Measurements from ENCODE around the gene MAL. TPM values are rescaled to one million over a fixed set of nuclear protein-coding genes. Genes with fewer than 3 reads are reported as not detected.
A peak's percentile ranks its signal among the peaks of the same experiment; 100 is the strongest.

The MAL gene
- total and polyA plus RNA-seq, 2 experiments from 2014 or later: 0.24 to 0.31 TPM

DNA sequence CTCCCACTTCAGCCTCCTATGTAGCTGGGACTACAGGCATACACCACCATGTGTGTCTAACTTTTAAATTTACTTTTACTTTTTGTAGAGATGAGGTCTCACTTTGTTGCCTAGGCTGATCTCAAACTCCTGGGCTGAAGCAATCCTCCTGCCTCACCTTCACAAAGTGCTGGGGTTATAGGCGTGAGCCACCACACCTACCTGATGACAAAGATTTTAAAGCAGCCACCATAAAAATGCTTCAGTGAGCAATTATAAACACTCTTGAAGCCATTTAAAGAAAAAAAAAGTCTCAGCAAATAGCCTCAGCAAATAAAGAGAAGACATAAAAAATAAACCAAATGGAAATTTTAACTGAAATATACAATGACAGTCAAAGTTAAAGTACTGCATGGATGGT lies 60.5 kb downstream of the MAL start (continued):
- TF ChIP-seq ZNF462 (CRISPR knock-in tag; IDR thresholded peaks at IDR 0.05): no peak

GRCh38 chr2:95087379-95087778 lies 61.9 kb downstream of the MAL start:
- H3K27ac ChIP-seq (ENCODE audit: low read depth): peak overlapping the region; percentile 35; the same call in 1 of the 2 replicates
- H3K36me3 ChIP-seq (ENCODE audit: insufficient read depth): peaks cover 5% of the 10 kb centered on the region; the same call in 1 of the 2 replicates
- H3K4me1 ChIP-seq (ENCODE audit: insufficient read depth): peaks cover 10% of the 10 kb centered on the region; the same call in 1 of the 2 replicates
- peaks cover 12% of the 10 kb centered on the region for H3K4me1 Mint-ChIP-seq
- no peak overlapping the region for H3K4me3 Mint-ChIP-seq
- DNase-seq (ENCODE audit: low spot score) (peak; percentile 16), ATAC-seq (peak; percentile 45; the same call in 1 of the 3 replicates)
- peaks cover 5% of the 10 kb centered on the region; the same call in 1 of the 2 replicates for H4K20me1 ChIP-seq (replicated peaks; ENCODE audit: insufficient read depth)
- peak overlapping the region; percentile 46; the same call in 1 of the 2 replicates for H3K4me2 ChIP-seq
- peaks cover under 1% of the 10 kb centered on the region; the same call in 1 of the 3 replicates for H3K9me3 Mint-ChIP-seq
- no peaks in the 10 kb centered on the region for H3F3A ChIP-seq (replicated peaks; ENCODE audit: low read depth)
- H3K27ac Mint-ChIP-seq: peak overlapping the region; percentile 61
- no peaks in the 10 kb centered on the region for H3K27me3 Mint-ChIP-seq (ENCODE audit: insufficient read depth, low read depth, poor library complexity)
- no peaks in the 10 kb centered on the region for H3K27me3 ChIP-seq (ENCODE audit: insufficient read depth)
- no peaks in the 10 kb centered on the region for H3K79me2 ChIP-seq (replicated peaks; ENCODE audit: insufficient read depth)
- H3K36me3 Mint-ChIP-seq (ENCODE audit: low read depth): peaks cover 65% of the 10 kb centered on the region
- no peak overlapping the region for H3K4me3 ChIP-seq
- H2AFZ ChIP-seq: no peak overlapping the region
- H3K9me2 ChIP-seq (ENCODE audit: insufficient read depth): no peaks in the 10 kb centered on the region
- TF ChIP-seq STAT1 (IDR thresholded peaks at IDR 0.05; ENCODE audit: unreplicated experiment): no peak
- TF ChIP-seq JUNB (IDR thresholded peaks at IDR 0.05; ENCODE audit: unreplicated experiment): no peak
- no peak for TF ChIP-seq ETS1 (IDR thresholded peaks at IDR 0.05)
- TF ChIP-seq CTCF (conservative IDR thresholded peaks at IDR 0.05; ENCODE audit: low read depth in 2 of 2): no peak
- no peak for TF ChIP-seq ZNF331 (CRISPR knock-in tag; IDR thresholded peaks at IDR 0.05; ENCODE audit: low read depth)
- TF ChIP-seq, protein P1, sequence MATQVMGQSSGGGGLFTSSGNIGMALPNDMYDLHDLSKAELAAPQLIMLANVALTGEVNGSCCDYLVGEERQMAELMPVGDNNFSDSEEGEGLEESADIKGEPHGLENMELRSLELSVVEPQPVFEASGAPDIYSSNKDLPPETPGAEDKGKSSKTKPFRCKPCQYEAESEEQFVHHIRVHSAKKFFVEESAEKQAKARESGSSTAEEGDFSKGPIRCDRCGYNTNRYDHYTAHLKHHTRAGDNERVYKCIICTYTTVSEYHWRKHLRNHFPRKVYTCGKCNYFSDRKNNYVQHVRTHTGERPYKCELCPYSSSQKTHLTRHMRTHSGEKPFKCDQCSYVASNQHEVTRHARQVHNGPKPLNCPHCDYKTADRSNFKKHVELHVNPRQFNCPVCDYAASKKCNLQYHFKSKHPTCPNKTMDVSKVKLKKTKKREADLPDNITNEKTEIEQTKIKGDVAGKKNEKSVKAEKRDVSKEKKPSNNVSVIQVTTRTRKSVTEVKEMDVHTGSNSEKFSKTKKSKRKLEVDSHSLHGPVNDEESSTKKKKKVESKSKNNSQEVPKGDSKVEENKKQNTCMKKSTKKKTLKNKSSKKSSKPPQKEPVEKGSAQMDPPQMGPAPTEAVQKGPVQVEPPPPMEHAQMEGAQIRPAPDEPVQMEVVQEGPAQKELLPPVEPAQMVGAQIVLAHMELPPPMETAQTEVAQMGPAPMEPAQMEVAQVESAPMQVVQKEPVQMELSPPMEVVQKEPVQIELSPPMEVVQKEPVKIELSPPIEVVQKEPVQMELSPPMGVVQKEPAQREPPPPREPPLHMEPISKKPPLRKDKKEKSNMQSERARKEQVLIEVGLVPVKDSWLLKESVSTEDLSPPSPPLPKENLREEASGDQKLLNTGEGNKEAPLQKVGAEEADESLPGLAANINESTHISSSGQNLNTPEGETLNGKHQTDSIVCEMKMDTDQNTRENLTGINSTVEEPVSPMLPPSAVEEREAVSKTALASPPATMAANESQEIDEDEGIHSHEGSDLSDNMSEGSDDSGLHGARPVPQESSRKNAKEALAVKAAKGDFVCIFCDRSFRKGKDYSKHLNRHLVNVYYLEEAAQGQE (IDR thresholded peaks at IDR 0.05; ENCODE audit: unreplicated experiment): no peak
- TF ChIP-seq POLR2AphosphoS5 (IDR thresholded peaks at IDR 0.05; ENCODE audit: low read depth): no peak
- no peak for TF ChIP-seq NANOG (IDR thresholded peaks at IDR 0.05; ENCODE audit: borderline replicate concordance)
- no peak for TF ChIP-seq CREB1 (CRISPR knock-in tag; IDR thresholded peaks at IDR 0.05; ENCODE audit: low read depth)
